Measurements from ENCODE around the gene IRAK3.
"Not testable (repeated sequence)": the region's sequence is repeated elsewhere in the genome, so short reads cannot be mapped to it uniquely, and the experiment has no call there.

The IRAK3 gene

DNA sequence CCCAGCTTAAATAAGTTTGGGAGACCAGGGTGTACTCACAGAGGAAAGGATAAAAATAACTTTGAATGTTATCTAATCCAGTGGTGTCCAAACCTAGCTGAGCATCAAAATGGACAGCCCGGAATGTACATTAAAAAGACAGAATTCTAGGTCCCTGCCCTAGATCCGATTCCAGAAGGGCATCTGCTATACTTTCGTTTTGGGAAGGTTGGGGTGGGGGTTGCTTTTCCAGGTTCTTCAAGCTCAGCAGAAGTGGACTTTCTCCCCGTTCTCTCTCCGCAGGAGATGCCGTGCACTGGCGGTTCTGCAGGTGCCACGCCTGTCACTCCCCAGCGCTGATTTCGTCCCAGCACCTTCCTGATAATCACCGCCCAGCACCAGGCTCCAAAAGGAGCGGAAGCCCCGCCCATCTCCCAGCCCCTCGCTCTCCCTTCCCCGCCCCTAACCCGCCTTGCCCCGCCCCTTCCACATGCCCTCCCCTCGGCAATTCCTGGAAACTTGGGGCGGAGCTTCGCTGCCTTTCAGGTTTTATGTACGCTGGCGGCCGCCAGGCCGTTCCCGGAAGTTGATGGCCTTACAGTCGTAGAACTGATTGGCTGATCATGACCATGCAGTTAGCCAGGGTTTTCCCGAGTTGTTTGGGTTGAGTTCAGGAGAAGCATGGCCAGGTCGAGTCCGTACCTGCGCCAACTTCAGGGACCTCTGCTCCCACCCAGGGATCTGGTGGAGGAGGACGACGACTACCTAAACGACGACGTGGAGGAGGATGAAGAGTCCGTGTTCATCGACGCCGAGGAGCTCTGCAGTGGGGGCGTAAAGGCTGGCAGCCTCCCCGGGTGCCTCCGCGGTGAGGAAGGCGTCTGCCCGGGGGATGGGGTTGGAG, 113.2 kb downstream of the IRAK3 start, which contains the start of gene HELB:
TSS of gene HELB (plus strand) at position 550 of the 883 bp plus-strand sequence. CDS start at position 661, 111 bp downstream.
- in situ Hi-C loops (cut with MboI; ENCODE audit: low sequenced_read_pairs): no loop called here

DNA sequence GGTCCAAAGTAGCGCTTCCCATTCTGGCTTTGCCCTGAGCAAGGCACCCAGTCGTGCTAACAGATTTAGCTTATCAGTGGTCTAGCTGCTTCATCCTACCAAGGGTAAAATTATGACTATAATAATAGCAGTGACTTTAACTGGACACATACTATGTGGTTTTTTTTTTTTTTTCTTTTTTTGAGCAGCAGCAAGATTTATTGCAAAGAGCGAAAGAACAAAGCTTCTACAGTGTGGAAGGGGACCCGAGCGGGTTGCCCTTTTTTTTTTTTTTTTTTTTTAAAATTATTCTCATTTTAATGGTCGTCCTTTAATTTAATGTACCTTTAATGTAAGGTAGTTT, 113.8 kb downstream of the IRAK3 start:
- in situ Hi-C loops (cut with MboI; ENCODE audit: low sequenced_read_pairs): no loop called here

DNA sequence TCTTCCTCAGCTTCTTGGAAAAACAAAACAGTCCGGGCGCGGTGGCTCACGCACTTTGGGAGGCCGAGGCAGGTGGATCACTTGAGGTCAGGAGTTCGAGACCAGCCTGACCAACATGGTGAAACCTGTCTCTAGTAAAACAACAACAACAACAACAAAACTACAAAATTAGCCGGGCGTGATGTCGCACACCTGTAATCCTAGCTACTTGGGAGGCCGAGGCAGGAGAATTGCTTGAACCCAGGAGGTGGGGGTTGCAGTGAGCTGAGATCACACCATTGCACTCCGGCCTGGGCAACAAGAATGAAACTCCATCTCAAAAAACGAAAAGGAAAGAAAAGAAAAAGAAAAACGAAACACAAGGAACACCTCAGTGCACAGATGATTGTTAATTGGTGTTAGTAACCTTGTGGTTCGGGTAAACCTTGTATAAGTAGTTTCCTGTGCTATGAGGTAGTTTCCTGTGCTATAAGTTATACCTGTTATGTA, 114.3 kb downstream of the IRAK3 start:
- in situ Hi-C loops (cut with MboI; ENCODE audit: low sequenced_read_pairs): not testable (repeated sequence)
